ENCODE results near the gene HNRNPM.

DNA sequence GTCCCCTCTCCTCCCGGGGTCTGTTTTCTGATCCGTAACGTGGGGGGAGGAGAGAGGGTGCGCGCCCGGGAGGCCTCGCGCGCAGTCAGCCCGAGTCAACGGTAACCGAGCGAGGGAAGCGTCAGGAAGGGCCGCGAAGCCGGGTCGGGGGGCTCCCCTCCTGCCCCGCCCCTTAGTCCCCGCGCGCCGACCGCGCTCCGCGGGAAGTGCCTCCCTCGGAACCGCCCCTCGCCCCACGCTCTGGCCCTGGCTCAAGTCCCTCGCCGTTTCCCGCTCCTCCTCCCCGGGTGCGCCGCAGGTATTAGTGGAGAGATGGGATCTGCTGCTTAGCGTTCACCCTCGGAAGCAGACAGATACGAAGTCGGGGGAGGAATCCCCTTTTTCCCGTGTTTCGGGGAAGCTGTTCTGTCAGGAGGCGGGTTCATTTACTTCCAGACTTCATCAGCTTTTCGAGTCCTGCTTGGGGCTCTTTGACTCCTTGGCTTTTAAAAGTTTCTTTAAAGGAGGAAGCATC is 770 bp downstream of the HNRNPM start:
- TF ChIP-seq CTCF (IDR thresholded peaks at IDR 0.05; ENCODE audit: insufficient read depth, low read length): no peak
- no peak; the same call in 1 of the 2 replicates for TF ChIP-seq POLR2AphosphoS5 (IDR thresholded peaks at IDR 0.05; ENCODE audit: low read depth)
- no peak for TF ChIP-seq REST (IDR thresholded peaks at IDR 0.05; ENCODE audit: insufficient replicate concordance, low read depth)
- no peak for TF ChIP-seq GABPA (IDR thresholded peaks at IDR 0.05; ENCODE audit: low read depth)
- TF ChIP-seq SPI1 (IDR thresholded peaks at IDR 0.05; ENCODE audit: borderline replicate concordance, low read depth): no peak

Measured in HL-60 (cell line).